Suprapubic skin (tissue), 4 donors: ENCODE data around the gene SCAP. TPM values are rescaled to one million over a fixed set of nuclear protein-coding genes. Genes with fewer than 3 reads are reported as not detected.

Experiments used
- DNase-seq, 2 donors: peaks; one replicate each; pipeline ENCODE4 v3.0.0-alpha.2; 2019; ENCODE audit warnings: low spot score in 2 of 2
- H3K27ac ChIP-seq: fragments of 200-600 bp; sonication (generic); one replicate; pipeline ENCODE4 v1.5.1; 2019
- H3K27me3 ChIP-seq: fragments of 200-600 bp; sonication (generic); one replicate; pipeline ENCODE4 v1.5.1; 2019
- H3K36me3 ChIP-seq: fragments of 200-600 bp; sonication (generic); one replicate; pipeline ENCODE4 v1.5.1; 2019
- H3K4me1 ChIP-seq: fragments of 200-600 bp; sonication (generic); one replicate; pipeline ENCODE4 v1.5.1; 2019
- H3K4me3 ChIP-seq: fragments of 200-600 bp; sonication (generic); one replicate; pipeline ENCODE4 v1.5.1; 2019; ENCODE audit warnings: mild to moderate bottlenecking
- H3K9me3 ChIP-seq: fragments of 200-600 bp; sonication (generic); one replicate; pipeline ENCODE4 v1.5.1; 2019
- CTCF ChIP-seq, 2 donors: fragments of 200-600 bp in 1 of 2; fragments of 450-650 bp in 1 of 2; sonication (generic) in 1 of 2; IDR thresholded peaks; one replicate each; pipeline ENCODE4 v1.5.1; 2016 to 2019; ENCODE audit warnings: antibody characterized with exemption in 2 of 2, mild to moderate bottlenecking in 1 of 2, moderate library complexity in 1 of 2
- EP300 ChIP-seq: sonication (generic); formaldehyde crosslinking; IDR thresholded peaks from one replicate; pipeline ENCODE4 v1.6.1; 2017; ENCODE audit warnings: antibody characterized with exemption
- POLR2A ChIP-seq, 2 donors: fragments of 450-650 bp; IDR thresholded peaks; one replicate each; pipeline ENCODE4 v1.6.1; 2017; ENCODE audit warnings: antibody characterized with exemption in 2 of 2, mild to moderate bottlenecking in 2 of 2, moderate library complexity in 2 of 2
- POLR2AphosphoS5 ChIP-seq, 3 donors: sonication (generic); formaldehyde crosslinking; IDR thresholded peaks; one replicate each; pipeline ENCODE4 v1.6.1; 2017; ENCODE audit warnings: antibody characterized with exemption in 3 of 3
- WGBS: methylation state at CpG from one replicate; pipeline ENCODE4 v1.1.5; 2018; 5-methylcytosine and 5-hydroxymethylcytosine counted together
- total RNA-seq, 4 donors: library from RNA; depleted of rRNA; stranded (reverse); fragments of >200 nt; gene quantifications; one replicate each; pipeline ENCODE4 v1.1.0, GENCODE V29; 2016

The SCAP gene
- total RNA-seq, 4 donors from 2014 or later = 142 to 195 (median 151) TPM

- TF ChIP-seq POLR2A (IDR thresholded peaks at IDR 0.05) = no peak
- no peak for TF ChIP-seq POLR2AphosphoS5 (IDR thresholded peaks at IDR 0.05)
- no peak for TF ChIP-seq EP300
- TF ChIP-seq CTCF (IDR thresholded peaks at IDR 0.05) = no peak
- Histone ChIP-seq H3K4me1 (peaks cover 31% of the 10 kb centered on the region), H3K27me3 (no peaks in the 10 kb centered on the region), H3K9me3 (no peaks in the 10 kb centered on the region), H3K27ac (no peak overlapping the region), H3K4me3 (no peak overlapping the region), H3K36me3 (peaks cover 75% of the 10 kb centered on the region)
- WGBS = 93% methylated on average over 37 of the region's 53 CpGs
- DNase-seq = peak in 1 of 2 donors; percentile 68
Observed at GRCh38 chr3:47418167-47419082, 57.3 kb downstream of the SCAP start.

GRCh38 chr3:47416041-47416440 is 59.7 kb downstream of the SCAP start:
- no peaks in the 10 kb centered on the region for H3K27me3 ChIP-seq
- H3K27ac ChIP-seq = no peak overlapping the region
- peaks cover 88% of the 10 kb centered on the region for H3K36me3 ChIP-seq
- no peak for DNase-seq
- peaks cover 18% of the 10 kb centered on the region for H3K4me1 ChIP-seq
- TF ChIP-seq CTCF (IDR thresholded peaks at IDR 0.05) = no peak
- TF ChIP-seq POLR2AphosphoS5 (IDR thresholded peaks at IDR 0.05) = no peak
- TF ChIP-seq POLR2A (IDR thresholded peaks at IDR 0.05) = no peak
- no peak for TF ChIP-seq EP300
- H3K9me3 ChIP-seq = no peaks in the 10 kb centered on the region
- WGBS = 54% methylated on average over 9 of the region's 9 CpGs
- H3K4me3 ChIP-seq = no peak overlapping the region

- 87% methylated on average over 9 of the region's 16 CpGs for WGBS
- H3K27ac ChIP-seq = peak overlapping the region; percentile 45
- H3K9me3 ChIP-seq = no peaks in the 10 kb centered on the region
- H3K27me3 ChIP-seq = no peaks in the 10 kb centered on the region
- TF ChIP-seq POLR2A (IDR thresholded peaks at IDR 0.05) (no peak), EP300 (no peak), CTCF (IDR thresholded peaks at IDR 0.05) (no peak), POLR2AphosphoS5 (IDR thresholded peaks at IDR 0.05) (no peak)
- H3K4me1 ChIP-seq = peaks cover 14% of the 10 kb centered on the region
- no peak overlapping the region for H3K4me3 ChIP-seq
- no peak for DNase-seq
- H3K36me3 ChIP-seq = peaks cover 89% of the 10 kb centered on the region
Observed at GRCh38 chr3:47414666-47415587, 60.8 kb downstream of the SCAP start.

- H3K4me1 ChIP-seq = peaks cover 14% of the 10 kb centered on the region
- peak overlapping the region; percentile 45 for H3K27ac ChIP-seq
- H3K36me3 ChIP-seq = peaks cover 90% of the 10 kb centered on the region
- WGBS = 78% methylated on average over 3 of the region's 3 CpGs
- H3K27me3 ChIP-seq = no peaks in the 10 kb centered on the region
- TF ChIP-seq CTCF (IDR thresholded peaks at IDR 0.05) (no peak), POLR2A (IDR thresholded peaks at IDR 0.05) (no peak), EP300 (no peak), POLR2AphosphoS5 (IDR thresholded peaks at IDR 0.05) (no peak)
- no peak for DNase-seq
- no peak overlapping the region for H3K4me3 ChIP-seq
- no peaks in the 10 kb centered on the region for H3K9me3 ChIP-seq
Observed at GRCh38 chr3:47414161-47414564, 61.6 kb downstream of the SCAP start.
